AG09319 (cell line): Measurements from ENCODE around the gene SFPQ.

Experiments used
- DNase-seq: peaks from one replicate; pipeline ENCODE4 v3.0.0-alpha.2; 2010; ENCODE audit warnings: low read depth; ENCODE audit errors: extremely low read depth
- TF ChIP-seq, protein P1 (sequence below): IDR thresholded peaks from 2 replicates; pipeline ENCODE4 v1.5.1; 2011; ENCODE audit warnings: low read depth, mild to moderate bottlenecking, inconsistent platforms, low read length, moderate library complexity

SFPQ gene

GRCh38 chr1:35184495-35185199 lies 8.3 kb downstream of the SFPQ start:
- TF ChIP-seq, protein P1, sequence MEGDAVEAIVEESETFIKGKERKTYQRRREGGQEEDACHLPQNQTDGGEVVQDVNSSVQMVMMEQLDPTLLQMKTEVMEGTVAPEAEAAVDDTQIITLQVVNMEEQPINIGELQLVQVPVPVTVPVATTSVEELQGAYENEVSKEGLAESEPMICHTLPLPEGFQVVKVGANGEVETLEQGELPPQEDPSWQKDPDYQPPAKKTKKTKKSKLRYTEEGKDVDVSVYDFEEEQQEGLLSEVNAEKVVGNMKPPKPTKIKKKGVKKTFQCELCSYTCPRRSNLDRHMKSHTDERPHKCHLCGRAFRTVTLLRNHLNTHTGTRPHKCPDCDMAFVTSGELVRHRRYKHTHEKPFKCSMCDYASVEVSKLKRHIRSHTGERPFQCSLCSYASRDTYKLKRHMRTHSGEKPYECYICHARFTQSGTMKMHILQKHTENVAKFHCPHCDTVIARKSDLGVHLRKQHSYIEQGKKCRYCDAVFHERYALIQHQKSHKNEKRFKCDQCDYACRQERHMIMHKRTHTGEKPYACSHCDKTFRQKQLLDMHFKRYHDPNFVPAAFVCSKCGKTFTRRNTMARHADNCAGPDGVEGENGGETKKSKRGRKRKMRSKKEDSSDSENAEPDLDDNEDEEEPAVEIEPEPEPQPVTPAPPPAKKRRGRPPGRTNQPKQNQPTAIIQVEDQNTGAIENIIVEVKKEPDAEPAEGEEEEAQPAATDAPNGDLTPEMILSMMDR, result no peak
- no peak for DNase-seq

DNA sequence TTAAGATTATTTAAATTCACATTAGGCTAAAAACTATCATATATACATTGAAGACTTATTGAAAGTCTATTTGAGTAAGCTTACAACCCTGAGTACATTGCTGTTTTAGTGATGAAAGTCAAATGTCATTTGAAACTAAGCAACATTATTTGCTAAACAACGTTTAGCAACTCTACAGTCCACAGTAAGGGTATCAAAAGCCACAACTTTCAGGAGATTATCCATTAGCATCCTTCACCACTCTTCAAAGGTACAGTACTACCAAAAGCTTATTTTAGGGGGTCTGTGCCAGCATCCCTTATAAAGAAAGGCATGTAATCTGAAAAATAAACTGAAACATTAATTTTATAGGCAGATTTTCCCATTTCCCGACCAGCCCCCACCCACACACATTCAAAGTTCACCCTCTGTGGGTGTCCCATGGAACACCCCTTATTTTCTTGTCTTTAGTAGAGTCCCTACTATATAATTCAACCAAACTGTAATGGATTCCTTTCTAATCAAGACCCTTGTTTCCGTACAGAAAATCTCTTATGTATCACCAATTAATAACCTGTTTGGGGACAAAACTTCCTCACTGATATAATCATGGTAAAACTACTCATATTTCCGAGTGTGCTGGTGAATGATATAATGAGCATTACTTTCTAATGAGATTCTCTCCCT lies 11.0 kb downstream of the SFPQ start:
- DNase-seq, result no peak
- TF ChIP-seq, protein P1, result no peak

DNA sequence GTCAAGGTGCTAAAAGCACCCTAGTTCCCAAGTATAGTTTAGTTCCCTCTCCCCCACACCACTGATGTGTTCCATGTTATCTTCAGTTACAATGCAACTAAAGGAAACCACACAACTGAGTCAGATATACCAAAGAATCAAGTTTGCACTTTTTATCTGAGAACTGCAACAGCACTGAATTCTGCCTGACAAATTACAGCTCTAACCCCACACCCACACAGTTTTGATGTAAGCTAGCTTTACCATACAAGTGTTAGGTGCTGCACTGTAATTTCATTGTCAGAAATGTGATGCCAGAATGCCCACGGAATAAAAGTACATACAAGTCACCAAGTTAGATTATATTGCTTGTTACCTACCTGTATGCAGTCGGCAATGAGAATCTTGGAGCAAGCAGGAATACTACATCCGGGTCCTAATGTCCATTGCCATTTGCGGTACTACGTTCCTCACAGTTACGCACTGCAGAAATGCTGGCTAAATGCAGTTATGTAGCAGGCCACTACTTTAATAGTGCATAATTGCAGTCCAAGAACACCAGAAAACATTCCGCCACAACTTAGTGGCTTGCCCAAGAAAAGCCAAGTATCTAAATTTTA lies 12.1 kb downstream of the SFPQ start:
- TF ChIP-seq, protein P1, result no peak
- no peak for DNase-seq

- TF ChIP-seq, protein P1, result no peak
- no peak for DNase-seq
These were observed 13.0 kb downstream of the SFPQ start for GRCh38 chr1:35179908-35180307.

- TF ChIP-seq, protein P1, result no peak
- no peak for DNase-seq
These were observed 14.0 kb downstream of the SFPQ start for GRCh38 chr1:35178874-35179380.

DNA sequence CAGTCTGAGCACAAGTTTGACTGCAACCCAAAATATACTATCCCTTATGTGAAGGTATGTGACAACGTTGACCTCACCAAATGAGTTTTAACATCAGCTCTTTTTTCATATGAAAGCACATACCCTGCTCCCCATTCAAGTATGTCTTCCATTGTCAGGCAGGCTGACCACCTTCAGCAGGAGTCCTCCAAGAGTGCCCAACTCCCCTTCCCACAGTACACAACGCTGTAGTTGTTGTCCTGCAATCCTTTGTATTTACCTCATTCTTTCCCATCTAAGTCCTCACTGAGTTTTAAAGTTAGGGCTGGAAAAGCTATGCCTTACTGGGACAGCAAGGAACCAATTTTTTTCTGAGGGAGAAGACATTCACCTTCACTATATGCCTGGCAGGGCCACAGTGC lies 14.7 kb downstream of the SFPQ start:
- TF ChIP-seq, protein P1, result no peak
- DNase-seq, result no peak

- TF ChIP-seq, protein P1, result no peak
- no peak for DNase-seq
These were observed 15.6 kb downstream of the SFPQ start for GRCh38 chr1:35177237-35177786.
